Glutamatergic neuron (in vitro differentiated cells): ENCODE data around the gene KRTAP5-2. TPM values are rescaled to one million over a fixed set of nuclear protein-coding genes. Genes with fewer than 3 reads are reported as not detected.
"Not testable (repeated sequence)": the region's sequence is repeated elsewhere in the genome, so short reads cannot be mapped to it uniquely, and the experiment has no call there.

Experiments
- DNase-seq: peaks from one replicate; pipeline ENCODE4 v3.0.0; 2022
- H3K27ac Mint-ChIP-seq: one replicate; pipeline ENCODE4 v1.8.0; 2020; ENCODE audit warnings: mild to moderate bottlenecking, mixed read lengths, inconsistent platforms; ENCODE audit not compliant: unreplicated experiment
- H3K27me3 Mint-ChIP-seq: one replicate; pipeline ENCODE4 v1.8.0; 2020; ENCODE audit warnings: mild to moderate bottlenecking, moderate library complexity, mixed read lengths, inconsistent platforms; ENCODE audit not compliant: unreplicated experiment
- H3K36me3 Mint-ChIP-seq: one replicate; pipeline ENCODE4 v1.8.0; 2020; ENCODE audit warnings: mild to moderate bottlenecking, mixed read lengths, inconsistent platforms; ENCODE audit not compliant: unreplicated experiment
- H3K4me1 Mint-ChIP-seq: one replicate; pipeline ENCODE4 v1.8.0; 2020; ENCODE audit warnings: mild to moderate bottlenecking, low read depth, mixed read lengths, inconsistent platforms; ENCODE audit not compliant: unreplicated experiment
- H3K4me3 Mint-ChIP-seq: one replicate; pipeline ENCODE4 v1.8.0; 2020; ENCODE audit warnings: mild to moderate bottlenecking, mixed read lengths, inconsistent platforms; ENCODE audit not compliant: unreplicated experiment
- H3K9me3 Mint-ChIP-seq: one replicate; pipeline ENCODE4 v1.8.0; 2020; ENCODE audit warnings: mild to moderate bottlenecking, moderate library complexity, mixed read lengths, inconsistent platforms; ENCODE audit not compliant: unreplicated experiment
- total RNA-seq: library from RNA; stranded (reverse); fragmentation: NEBNext Ultra II Directional; extraction: Animal tissue kit (Norgen Biotek cat#: 25700); gene quantifications from one replicate; pipeline ENCODE4 v1.2.1, GENCODE V29; 2021; ENCODE audit not compliant: unreplicated experiment
- TF ChIP-seq, protein P1 (sequence below): fragments of 200-600 bp; sonication (generic); IDR thresholded peaks from one replicate; pipeline ENCODE4 v1.5.0; 2021; ENCODE audit not compliant: partially characterized antibody, unreplicated experiment

KRTAP5-2 gene
- total RNA-seq, 1 donor from 2014 or later: not detected

DNA sequence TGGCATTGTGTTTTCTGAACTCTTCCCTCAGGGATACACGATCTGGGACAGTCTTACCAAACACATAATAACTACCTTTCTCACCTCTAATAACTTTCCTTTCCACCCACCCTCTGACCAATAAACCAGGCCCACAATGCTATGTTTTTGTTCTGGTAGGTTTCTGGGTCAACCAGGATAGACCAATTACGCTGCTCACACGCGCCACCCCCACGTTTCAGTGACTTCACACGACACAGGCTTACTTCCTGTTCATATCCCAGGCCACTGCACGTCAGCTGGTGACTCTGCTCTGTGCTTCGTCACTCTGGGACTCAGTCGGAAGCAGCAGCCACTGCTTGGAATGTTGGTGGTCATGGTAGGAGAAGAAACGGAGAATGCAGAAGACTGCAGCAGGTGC is 21.4 kb upstream of the KRTAP5-2 start:
- TF ChIP-seq, protein P1, sequence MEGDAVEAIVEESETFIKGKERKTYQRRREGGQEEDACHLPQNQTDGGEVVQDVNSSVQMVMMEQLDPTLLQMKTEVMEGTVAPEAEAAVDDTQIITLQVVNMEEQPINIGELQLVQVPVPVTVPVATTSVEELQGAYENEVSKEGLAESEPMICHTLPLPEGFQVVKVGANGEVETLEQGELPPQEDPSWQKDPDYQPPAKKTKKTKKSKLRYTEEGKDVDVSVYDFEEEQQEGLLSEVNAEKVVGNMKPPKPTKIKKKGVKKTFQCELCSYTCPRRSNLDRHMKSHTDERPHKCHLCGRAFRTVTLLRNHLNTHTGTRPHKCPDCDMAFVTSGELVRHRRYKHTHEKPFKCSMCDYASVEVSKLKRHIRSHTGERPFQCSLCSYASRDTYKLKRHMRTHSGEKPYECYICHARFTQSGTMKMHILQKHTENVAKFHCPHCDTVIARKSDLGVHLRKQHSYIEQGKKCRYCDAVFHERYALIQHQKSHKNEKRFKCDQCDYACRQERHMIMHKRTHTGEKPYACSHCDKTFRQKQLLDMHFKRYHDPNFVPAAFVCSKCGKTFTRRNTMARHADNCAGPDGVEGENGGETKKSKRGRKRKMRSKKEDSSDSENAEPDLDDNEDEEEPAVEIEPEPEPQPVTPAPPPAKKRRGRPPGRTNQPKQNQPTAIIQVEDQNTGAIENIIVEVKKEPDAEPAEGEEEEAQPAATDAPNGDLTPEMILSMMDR: no peak
- no peak overlapping the region for H3K4me3 Mint-ChIP-seq
- DNase-seq: no peak
- no peak overlapping the region for H3K27ac Mint-ChIP-seq
- no peaks in the 10 kb centered on the region for H3K4me1 Mint-ChIP-seq
- H3K9me3 Mint-ChIP-seq: peaks cover 9% of the 10 kb centered on the region
- peaks cover 13% of the 10 kb centered on the region for H3K27me3 Mint-ChIP-seq
- H3K36me3 Mint-ChIP-seq: peaks cover 16% of the 10 kb centered on the region

DNA sequence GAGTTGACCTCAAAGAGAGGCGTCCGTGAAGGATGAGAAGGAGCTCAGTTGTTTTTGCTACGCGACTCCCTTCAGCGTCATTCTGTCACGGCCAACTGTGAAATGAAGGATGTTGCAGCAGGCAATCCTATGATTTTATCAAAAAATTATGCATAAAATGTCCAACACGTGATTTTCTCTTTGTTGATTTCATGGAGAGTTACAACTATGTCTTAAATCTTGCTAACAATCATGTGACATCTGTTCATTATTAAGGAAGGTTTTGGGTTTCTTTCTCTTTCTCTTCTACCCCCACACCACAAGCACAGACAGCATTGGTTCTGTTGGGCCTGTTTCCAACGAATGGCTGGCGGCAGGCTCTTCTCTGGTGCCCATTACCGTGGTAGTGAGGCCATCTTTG is 20.1 kb upstream of the KRTAP5-2 start:
- TF ChIP-seq, protein P1: no peak
- Mint-ChIP-seq H3K9me3 (peaks cover 9% of the 10 kb centered on the region), H3K27ac (no peak overlapping the region), H3K27me3 (peaks cover 15% of the 10 kb centered on the region), H3K4me3 (no peak overlapping the region), H3K4me1 (no peaks in the 10 kb centered on the region), H3K36me3 (peaks cover 22% of the 10 kb centered on the region)
- DNase-seq: no peak

DNA sequence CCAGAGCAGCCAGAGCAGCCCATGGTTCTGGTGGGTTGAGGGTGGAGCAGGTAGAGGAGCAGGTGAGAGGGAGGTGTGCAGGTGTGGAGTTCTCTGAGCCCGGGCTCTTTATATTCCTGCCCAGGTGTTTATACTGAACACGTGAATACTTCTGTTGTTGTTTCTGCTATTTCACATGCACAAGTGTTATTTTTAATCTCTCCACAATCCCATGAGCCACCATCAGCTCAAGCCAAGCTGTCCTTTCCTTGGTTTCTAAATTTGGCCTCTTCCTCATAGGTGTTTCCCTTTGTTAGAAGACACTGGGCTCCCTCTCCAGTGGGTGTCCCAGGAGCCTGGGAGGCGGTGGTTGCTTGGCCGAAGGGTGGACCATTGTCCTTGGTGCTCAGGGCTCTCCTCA is 10.3 kb upstream of the KRTAP5-2 start, which contains the start of gene KRTAP5-3:
KRTAP5-3 (minus strand) TSS at position 101 of the 400 bp plus-strand sequence; CDS start at position 23, 78 bp downstream.
- DNase-seq: no peak
- peaks cover 3% of the 10 kb centered on the region for H3K4me1 Mint-ChIP-seq
- TF ChIP-seq, protein P1: no peak
- H3K36me3 Mint-ChIP-seq: no peaks in the 10 kb centered on the region
- peaks cover 10% of the 10 kb centered on the region for H3K27me3 Mint-ChIP-seq
- H3K4me3 Mint-ChIP-seq: no peak within 1 kb of the TSS
- peaks cover 7% of the 10 kb centered on the region for H3K9me3 Mint-ChIP-seq
- no peak within 1 kb of the TSS for H3K27ac Mint-ChIP-seq

DNA sequence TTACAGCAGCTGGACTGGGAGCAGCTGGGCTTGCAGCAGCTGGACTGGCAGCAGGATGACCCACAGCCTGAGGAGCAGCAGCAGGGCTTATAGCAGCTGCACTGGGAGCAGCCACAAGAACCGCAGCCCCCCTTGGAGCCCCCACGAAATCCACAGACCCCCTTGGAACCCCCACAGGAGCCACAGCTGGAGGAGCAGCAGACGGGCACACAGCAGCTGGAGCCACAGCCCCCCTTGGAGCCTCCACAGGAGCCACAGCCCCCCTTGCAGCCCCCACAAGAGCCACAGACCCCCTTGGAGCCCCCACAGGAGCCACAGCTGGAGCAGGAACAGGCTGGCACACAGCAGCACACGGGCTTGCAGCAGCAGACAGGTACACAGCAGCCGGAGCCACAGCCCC is 9.8 kb upstream of the KRTAP5-2 start:
- H3K4me3 Mint-ChIP-seq, H3K4me1 Mint-ChIP-seq, DNase-seq, H3K36me3 Mint-ChIP-seq, H3K27ac Mint-ChIP-seq: not testable (repeated sequence)
- H3K9me3 Mint-ChIP-seq: peaks cover 10% of the 10 kb centered on the region
- H3K27me3 Mint-ChIP-seq: peaks cover 10% of the 10 kb centered on the region

DNA sequence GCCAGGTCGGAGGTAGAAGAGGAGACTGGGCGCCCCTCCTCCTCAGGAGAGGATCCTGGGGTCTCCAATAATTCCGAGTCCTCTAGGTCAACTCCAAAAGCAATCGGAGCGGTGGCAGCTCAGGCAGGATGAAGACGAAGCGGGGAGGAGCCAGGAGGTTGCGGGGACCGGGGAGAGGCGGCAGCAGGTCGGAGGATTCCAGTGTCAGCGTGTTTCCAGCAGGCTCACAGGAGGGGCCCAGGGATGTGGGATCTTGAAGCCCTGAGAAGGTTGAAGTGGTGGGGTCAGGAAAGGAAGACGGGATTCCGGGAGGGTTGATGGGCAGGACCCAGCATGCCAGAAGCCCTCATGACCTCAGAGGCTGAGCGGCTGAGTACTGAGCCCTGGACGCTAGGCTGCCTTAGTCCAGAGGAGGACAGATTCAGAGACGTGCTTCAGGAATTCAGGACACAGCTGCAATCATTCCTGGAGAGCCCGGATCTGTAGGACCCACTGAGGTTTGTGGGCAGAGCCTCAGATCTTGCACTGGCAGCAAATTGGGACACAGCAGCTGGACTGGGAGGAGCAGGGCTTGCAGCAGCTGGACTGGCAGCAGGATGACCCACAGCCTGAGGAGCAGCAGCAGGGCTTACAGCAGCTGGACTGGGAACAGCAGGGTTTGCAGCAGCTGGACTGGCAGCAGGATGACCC is 9.2 kb upstream of the KRTAP5-2 start:
- H3K27ac Mint-ChIP-seq, H3K4me1 Mint-ChIP-seq, DNase-seq, H3K36me3 Mint-ChIP-seq: not testable (repeated sequence)
- H3K9me3 Mint-ChIP-seq: peaks cover 13% of the 10 kb centered on the region
- peaks cover 10% of the 10 kb centered on the region for H3K27me3 Mint-ChIP-seq
- peak overlapping the region; percentile 50 for H3K4me3 Mint-ChIP-seq

DNA sequence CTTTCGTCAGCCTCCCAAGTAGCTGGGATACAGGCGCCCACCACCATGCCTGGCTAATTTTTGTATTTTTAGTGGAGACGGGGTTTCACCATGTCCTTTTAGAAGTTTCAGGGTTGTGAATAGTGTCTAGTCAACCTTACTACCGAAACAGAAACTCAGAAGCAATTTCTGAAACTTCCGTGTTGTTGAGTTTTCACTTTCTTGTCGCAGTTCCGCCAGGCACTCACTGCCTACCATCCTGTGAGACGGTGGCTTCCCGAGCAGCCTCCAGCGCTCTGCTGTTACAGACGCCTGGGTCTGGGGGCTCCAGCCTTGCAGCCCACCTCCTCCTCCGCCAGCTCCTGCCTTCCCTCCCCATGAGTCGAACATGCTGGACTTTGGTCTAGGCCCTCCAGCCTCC is 7.8 kb upstream of the KRTAP5-2 start:
- H3K9me3 Mint-ChIP-seq: peaks cover 13% of the 10 kb centered on the region
- H3K4me3 Mint-ChIP-seq, DNase-seq, H3K27ac Mint-ChIP-seq, H3K36me3 Mint-ChIP-seq, H3K4me1 Mint-ChIP-seq: not testable (repeated sequence)
- peaks cover 10% of the 10 kb centered on the region for H3K27me3 Mint-ChIP-seq
